Stimulated activated naive CD8-positive, alpha-beta T cell treated with anti-CD3 and anti-CD28 coated beads, Interleukin-15, Interleukin-2, amounts not matched to agents 100 U/mL and 50 U/mL, for 24 hours (primary cell): ENCODE measurements around the gene NEMP1.

Experiments
- ATAC-seq: fragments of 150-1000 bp; cut with Tn5 transposase; one replicate; pipeline ENCODE4 v1.10.0; 2021
- DNase-seq: peaks from one replicate; pipeline ENCODE4 v3.0.0; 2021

Gene NEMP1

GRCh38 chr12:57107456-57108155 lies 29.0 kb upstream of the NEMP1 start:
- ATAC-seq, result no peak
- no peak for DNase-seq

GRCh38 chr12:57106021-57106708 lies 27.6 kb upstream of the NEMP1 start:
- DNase-seq, result no peak
- no peak for ATAC-seq

- no peak for DNase-seq
- ATAC-seq, result no peak
Observed at GRCh38 chr12:57105011-57105753, 26.6 kb upstream of the NEMP1 start.

- ATAC-seq (peak; percentile 26), DNase-seq (no peak)
Observed at GRCh38 chr12:57104292-57104910, 25.8 kb upstream of the NEMP1 start.

GRCh38 chr12:57103856-57104255 lies 25.3 kb upstream of the NEMP1 start:
- ATAC-seq, result no peak

GRCh38 chr12:57101892-57102695 lies 23.5 kb upstream of the NEMP1 start:
- no peak for DNase-seq
- peak; percentile 19 for ATAC-seq

More at GRCh38 chr12:57103856-57104255, 25.3 kb upstream of the NEMP1 start:
- DNase-seq, result no peak

- ATAC-seq, result no peak
Observed at GRCh38 chr12:57099766-57100165, 21.2 kb upstream of the NEMP1 start.

GRCh38 chr12:57099047-57099714 lies 20.6 kb upstream of the NEMP1 start:
- DNase-seq (no peak), ATAC-seq (no peak)

More at GRCh38 chr12:57099766-57100165, 21.2 kb upstream of the NEMP1 start:
- no peak for DNase-seq

- ATAC-seq (no peak), DNase-seq (no peak)
Observed at GRCh38 chr12:57098546-57098945, 20.0 kb upstream of the NEMP1 start.

GRCh38 chr12:57097554-57097835 lies 18.9 kb upstream of the NEMP1 start:
- DNase-seq (no peak), ATAC-seq (no peak)

GRCh38 chr12:57096748-57097553 lies 18.4 kb upstream of the NEMP1 start:
- DNase-seq (no peak), ATAC-seq (no peak)

GRCh38 chr12:57096099-57096572 lies 17.5 kb upstream of the NEMP1 start:
- no peak for DNase-seq
- no peak for ATAC-seq

- ATAC-seq (no peak), DNase-seq (no peak)
Observed at GRCh38 chr12:57095440-57095839, 16.8 kb upstream of the NEMP1 start.

GRCh38 chr12:57094208-57095160 lies 15.9 kb upstream of the NEMP1 start:
- DNase-seq (no peak), ATAC-seq (no peak)

- peak; percentile 83 for DNase-seq
Observed at GRCh38 chr12:57093415-57094207, 15.0 kb upstream of the NEMP1 start.

GRCh38 chr12:57092876-57093414 lies 14.4 kb upstream of the NEMP1 start:
- ATAC-seq, result no peak
- no peak for DNase-seq

More at GRCh38 chr12:57093415-57094207, 15.0 kb upstream of the NEMP1 start:
- ATAC-seq, result peak; percentile 38

GRCh38 chr12:57092529-57092862 lies 13.9 kb upstream of the NEMP1 start:
- ATAC-seq (no peak), DNase-seq (no peak)
